CD4-positive, alpha-beta T cell treated with Interleukin-1 beta for 1 hour (primary cell): ENCODE measurements around the gene DNAJB14.

Experiments
- DNase-seq, 2 donors: peaks; one replicate each; pipeline ENCODE4 v3.0.0-alpha.2; 2020 to 2022

Gene DNAJB14

DNA sequence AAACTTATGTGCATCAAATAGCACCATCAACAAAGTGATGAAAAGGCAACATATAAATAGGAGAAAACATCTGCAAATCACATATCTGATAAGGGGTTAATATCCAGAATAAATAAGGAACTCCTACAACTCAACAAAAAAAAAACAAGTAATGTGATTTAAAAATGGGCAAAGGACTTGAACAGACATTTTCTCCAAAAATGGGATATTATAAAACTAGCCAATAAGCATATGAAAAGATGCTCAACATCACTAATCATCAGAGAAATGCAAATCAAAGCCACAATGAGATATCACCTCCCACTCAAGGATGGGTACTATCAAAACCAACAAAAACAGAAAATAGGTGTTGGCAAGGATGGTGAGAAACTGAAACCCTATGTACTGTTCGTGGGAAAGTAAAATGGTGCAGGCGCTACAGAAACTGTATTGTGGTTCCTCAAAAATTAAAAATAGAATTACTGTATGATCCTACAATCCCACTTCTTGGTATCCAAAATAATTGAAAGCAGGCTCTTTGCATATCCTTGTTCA, 2.4 kb downstream of the DNAJB14 start:
- peak in 1 of 2 donors; percentile 20 for DNase-seq

DNA sequence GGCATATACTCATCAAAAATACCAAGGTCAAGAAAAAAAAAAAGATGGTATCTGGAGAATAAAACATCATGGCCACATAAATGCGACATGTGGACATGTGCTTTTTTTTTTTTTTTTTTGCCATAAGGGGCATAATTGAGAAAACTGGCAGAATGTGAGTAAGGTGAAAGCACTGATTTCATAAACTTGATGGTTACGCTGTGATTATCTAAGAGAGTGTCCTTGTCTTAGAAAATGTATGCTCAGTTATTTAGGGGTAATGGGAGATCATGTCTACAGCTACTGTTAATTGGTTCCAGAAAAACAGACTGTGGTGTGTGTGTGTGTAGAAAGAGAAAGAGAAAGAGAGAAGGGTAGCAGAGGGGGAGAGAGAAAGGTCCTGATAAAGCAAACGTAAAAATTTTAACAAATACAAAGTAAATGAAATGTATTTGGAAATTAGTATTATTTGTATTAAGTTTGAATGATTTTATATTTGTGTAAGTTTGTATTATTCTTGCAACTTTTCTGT, 8.1 kb downstream of the DNAJB14 start:
- DNase-seq: no peak

DNA sequence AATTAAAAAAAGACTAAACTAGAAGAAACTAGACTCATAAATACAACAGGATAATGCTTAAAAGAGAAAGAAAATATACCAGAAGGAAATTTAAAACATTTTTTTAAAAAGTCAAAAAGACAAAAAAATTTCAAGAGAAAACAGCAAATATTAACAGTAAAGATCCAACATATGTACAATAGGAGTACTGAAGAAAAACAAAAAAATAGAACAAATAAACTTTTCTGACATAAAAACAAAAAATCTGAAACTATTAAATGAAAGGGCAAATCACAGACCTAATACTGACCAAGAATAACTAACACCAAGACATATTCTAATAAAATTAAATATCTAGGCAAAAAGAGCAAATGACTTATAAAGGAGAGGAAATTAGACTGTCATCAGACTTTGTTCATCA, 11.5 kb downstream of the DNAJB14 start:
- DNase-seq: no peak

DNA sequence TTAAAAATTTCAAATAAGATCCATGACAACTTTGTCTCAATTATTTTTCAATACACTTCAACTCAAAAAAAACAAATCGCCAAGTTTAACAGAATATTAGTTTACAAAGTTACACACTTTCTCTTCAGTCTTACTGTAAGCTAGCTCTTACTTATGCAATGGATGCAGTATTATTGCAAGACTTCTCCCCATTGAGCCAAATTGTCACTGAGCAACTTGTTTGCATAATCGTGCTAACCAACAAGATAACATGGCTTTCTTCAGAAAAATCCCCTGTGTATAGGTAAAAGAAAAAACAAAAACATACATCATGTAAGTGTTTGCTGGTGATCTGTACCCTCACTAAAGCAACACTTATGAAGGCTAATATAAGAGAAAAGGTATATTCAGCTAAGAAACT, 18.9 kb downstream of the DNAJB14 start:
- no peak for DNase-seq

DNA sequence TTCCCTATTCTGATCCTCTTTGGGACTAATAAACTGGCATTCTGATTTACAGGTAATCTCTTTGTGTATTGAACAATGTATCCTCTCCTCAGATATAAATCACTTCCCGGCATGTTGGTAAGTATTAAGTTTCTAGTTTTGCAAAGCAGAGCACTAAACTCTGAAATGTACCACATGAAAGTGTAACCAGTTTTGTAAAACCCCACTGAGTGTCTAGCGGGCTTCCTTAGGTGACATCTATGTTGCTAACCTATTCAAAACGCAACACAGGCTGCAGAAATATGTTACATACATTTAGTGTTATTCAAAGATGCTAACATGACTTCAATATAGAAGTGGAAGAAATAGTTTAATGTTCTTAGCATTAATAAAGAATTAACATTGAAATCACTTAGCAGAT, 25.2 kb downstream of the DNAJB14 start:
- DNase-seq: peak in 1 of 2 donors; percentile 13

DNA sequence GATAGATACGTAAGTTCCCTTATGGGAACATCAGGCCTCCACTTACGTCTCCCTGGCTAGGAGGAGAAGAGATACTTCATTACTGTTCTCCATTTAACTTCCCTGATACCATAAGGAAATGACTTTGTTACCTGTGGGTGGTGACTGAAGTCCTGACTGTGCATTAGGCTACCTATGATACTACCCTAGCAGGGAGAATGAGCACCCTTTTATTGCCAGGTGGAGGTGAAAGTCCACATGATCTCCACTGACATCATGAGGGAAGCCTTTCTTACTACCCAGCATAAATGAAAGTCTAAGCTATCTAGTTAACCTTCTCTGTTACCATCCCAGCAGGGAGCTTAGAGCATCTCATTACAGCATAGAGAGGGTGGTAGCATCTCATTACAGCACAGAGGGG, 27.8 kb downstream of the DNAJB14 start:
- no peak for DNase-seq

DNA sequence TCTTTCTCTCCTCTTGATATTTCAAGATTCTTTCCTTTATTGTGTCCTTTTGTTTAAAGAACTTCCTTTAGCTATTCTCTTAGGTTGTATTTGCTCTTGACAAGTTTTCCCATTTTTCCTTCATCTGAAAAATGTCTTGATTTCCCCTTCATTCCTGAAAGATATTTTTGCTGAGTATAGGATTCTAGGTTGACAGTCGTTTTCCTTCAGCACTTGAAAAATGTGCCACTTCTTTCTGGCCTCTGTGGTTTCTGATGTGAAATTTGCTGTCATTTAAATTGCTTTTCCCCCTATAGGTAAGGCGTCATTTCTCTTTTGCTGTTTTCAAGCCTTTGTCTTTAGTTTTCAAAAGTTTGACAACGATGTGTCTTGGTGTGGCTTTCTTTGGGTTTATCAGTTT, 28.8 kb downstream of the DNAJB14 start:
- no peak for DNase-seq

DNA sequence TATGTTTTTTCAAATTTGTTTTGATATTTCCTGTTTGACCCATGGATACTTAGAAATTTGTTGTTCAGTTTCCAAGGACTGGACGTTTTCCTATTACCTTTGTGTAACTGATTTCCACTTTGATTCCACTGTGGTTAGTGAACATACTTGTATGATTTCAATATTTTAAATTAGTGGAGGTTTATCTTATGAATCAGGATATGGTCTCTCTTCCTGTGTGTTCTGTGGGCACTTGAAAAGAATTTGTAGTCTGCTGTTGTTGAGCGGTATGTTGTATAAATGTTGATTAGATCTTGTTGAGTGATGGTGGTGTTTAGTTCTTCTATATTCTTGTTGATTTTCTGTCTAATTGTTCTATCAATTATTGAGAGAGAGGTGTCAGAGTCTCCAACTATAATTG, 31.0 kb downstream of the DNAJB14 start:
- DNase-seq: no peak

DNA sequence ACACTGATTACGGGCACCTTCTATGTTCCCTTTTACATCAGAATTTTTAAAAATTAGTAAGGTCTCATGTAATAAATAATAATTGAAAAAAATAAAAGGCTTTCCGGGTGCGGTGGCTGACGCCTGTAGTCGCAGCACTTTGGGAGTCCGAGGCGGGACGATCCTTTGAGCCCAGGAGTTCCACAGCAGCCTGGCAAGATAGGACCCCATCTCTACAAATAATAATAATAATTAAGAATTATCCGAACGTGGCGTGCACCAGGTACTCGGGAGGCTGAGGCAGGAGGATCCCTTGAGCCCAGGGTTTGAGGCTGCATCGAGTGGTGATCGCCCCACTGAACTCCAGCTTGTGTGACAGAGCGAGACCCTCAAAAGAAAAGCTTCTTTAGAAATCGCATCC, 51.4 kb downstream of the DNAJB14 start:
- no peak for DNase-seq

DNA sequence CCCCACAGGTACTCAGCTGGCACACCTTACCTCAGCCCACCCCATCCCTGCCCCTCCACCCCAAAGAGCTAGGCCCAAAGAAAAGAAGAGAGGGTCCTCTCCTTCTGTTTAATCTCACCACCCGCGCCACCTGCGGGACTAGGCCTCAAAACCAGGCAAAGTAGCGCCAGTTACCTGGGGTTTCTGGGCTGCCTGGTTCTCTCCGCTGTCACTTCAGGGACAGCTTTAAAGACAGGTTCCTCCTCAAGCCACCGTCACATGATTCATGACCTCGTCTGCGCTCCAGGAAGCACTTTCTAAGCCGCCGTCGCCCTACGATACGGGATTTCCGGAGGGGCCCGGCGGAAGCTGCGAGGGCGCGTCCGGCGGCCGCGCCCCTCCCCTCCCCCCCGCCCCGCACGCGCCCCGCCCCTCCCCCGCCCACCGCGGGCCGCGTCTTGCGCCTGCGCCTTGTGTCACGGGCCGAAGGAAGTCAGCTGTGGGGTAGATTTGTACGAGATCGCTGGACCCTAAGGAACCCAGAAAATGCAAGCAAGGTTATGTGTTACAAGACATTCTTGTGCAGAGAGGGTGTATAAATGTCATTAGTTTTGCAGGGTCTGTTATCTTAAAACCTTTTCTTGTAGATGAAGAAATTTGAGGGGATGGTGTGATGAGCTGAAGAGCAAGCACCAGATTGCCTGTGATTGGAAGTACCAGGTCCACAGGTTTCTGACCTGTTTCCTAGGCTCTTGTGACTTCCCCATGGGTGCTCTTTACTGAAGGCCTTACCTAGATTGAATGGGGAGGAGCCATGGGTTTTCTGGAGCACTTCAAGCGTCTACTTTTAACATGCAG, 52.0 kb downstream of the DNAJB14 start, which contains the start of gene LAMTOR3:
LAMTOR3 (minus strand) TSS at position 267 of the 837 bp plus-strand sequence. CDS start 464 bp downstream, outside the sequence.
- peak; percentile 93 to 94 for DNase-seq

DNA sequence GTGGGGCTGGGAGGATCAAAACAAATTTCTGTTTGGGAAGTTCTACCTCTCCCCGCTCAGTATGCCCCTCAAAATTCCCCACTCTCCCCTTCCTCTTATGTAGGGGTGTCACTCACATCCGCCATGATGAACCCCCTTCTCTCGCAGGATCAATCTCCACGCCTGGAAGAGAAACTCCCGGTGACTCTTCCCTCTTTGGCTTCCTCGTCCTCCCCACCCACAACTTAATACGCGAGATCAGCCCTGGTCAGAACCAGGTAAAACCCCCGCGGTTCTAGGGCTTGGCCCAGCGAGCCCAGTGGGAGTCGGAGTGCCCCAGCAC, 52.6 kb downstream of the DNAJB14 start:
- DNase-seq: no peak

DNA sequence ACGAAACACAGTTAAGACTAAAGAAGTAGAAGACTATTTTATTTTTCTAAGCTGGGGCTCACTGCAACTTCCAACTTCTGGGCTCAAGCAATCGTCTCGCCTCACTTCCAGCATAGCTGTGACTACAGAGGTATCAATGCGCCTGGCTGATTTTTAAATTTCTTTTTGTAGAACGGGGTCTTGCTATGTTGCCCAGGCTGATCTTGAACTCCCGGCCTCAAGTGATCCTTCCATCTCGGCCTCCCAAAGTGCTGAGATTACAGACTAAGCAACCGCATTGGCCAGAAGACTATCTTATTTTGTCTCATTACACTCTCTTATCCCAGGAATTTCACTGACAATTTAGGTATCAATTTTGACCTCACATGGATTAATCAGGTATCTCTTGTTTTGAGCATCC, 53.4 kb downstream of the DNAJB14 start:
- no peak for DNase-seq

DNA sequence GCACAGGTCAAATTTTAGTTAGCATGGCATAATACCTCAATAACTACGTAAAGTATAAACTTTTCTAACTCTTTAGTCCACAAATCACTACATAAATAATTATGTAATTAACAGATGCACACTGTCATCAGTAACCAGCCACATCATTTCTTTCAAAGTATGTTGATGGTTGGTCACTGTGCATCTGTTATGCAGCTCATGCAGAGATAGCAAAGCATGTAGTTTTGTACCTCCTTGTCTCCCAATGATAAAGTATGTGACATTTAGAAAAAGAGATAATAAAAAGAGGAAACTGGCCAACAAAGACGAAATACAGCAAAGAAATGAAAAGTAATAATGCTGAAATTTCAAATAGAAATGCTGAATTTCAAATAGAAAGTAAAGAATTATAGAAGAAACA, 55.1 kb downstream of the DNAJB14 start:
- DNase-seq: no peak

DNA sequence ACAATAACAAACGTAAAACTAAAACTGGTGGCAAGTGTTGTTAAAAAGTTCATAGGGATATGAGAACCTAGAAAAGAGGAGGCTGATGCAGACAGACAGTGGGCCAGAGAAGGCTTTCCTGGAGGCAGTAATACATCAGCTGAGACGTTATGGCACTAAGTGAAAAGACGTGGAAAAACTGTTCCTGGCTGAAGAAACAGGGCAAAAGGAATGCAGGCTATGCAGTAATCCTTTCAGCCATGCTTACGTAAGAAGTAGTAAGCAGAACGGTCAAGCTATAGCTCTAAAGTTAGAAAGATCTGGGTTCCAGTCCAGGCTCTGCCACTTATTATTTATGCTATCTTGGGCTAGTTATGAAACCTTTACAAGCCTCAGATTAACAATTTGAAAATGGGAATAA, 58.6 kb downstream of the DNAJB14 start:
- DNase-seq: no peak

DNA sequence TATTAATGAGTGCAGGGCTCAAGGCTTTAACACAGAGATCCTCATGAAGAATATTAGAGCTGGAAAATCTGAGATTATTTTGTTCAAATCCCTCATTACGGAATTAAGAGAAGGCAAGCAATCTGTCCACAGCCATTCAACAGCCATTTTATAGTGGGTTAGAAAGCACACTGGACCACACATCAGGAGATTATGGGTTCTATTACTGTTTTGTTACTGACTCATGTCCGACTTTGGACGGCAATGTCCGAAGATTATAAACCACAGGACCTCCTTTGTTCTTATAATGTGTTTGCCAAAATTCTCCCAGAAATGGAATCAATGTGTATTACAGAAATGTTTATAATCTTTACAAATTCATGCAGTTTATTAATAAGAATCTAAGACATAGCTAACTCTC, 60.3 kb downstream of the DNAJB14 start:
- DNase-seq: no peak

DNA sequence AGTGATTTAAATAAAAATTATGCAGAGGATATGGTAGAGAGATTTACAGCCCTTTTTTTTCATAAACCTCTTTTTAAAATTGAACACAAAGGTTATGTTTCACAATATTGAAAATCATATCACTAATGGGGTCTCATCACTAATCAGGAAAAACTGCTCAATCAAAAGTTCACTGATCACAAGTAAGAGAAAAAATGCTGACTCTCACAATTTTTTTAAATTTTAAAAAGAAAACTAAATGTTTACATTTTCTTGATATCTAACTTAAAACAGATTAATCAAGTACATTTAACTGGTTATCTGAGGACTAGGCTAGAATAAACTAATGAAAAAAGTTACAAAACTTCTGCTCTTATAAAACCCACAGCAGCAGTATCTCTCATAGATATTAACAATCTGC, 60.7 kb downstream of the DNAJB14 start:
- no peak for DNase-seq

DNA sequence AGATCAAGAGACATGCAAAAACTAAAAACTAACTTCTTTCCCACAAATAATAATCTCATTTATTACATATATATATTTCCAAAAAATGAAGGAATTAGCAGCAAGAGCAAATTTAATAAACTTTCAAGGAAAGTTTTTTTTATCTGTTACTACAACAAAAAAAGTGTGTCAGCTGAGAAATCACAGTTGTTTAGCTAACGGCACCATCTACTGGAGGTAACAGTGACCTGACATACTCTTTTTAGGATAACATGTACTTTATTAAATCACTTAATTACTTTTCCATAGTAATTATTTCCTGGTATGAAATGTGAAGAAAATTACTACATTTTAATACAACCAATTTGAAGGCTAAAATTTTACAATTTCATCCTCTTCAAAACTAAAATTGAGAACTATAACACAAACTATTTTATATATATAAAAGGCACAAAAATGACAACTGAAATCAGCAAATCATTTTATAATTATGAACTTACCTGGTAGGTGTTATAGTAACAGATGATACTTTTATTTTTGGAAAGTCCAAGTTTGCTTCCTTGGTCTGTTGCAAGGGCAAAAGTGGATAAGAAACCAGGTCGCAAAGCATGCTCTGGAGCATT, 61.3 kb downstream of the DNAJB14 start:
- peak in 1 of 2 donors; percentile 58 for DNase-seq

DNA sequence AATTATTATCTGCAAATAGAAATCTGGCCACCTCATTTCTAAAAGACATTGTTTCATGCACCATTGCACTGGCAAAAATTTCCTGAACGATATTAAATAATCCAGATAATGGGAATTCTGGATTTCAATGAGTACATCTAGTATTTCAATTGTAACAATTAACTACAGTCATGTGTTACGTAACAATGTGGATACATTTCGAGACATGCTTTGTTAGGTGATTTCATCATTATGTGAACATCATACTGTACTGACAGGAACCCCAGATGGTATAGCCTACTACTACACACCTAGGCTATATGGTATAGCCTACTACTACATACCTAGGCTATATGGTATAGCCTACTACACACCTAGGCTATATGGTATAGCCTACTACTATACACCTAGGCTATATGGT, 67.0 kb downstream of the DNAJB14 start:
- no peak for DNase-seq

DNA sequence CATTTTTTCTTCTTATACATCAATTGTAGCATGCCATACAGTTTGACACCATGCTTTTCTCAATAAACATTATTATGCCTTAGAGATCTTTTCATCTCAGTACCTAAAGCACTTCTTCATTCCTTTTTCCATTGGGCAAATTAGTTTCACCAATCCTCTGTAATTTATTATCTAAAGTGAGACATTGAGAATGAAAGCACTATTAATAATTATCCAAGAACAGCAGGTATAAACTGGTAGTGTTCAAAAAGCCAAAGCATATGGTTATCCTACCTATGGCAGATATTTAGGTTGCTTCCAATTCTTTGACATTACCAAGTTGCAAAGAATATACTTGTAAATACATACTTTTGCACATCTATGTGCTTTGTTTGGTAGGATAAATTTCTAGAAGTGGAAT, 67.8 kb downstream of the DNAJB14 start:
- DNase-seq: no peak

DNA sequence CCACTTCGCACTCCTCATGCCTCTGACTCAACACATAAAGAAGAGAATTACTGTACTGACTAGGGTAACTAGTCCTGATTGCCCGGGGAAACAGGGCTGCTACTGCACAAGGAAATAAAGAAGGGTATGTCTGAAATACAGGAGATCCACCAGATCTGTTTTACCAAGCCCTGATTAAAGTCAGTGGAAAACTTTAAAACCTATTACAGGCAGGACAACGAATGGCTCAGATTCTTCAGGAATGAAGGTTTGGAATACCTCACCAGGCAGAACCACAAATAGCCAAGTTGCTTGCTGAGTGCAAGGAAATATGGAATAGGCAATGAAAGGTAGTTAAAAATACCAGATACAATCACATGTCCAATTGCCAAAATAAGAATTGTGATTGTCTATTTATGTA, 69.5 kb downstream of the DNAJB14 start:
- no peak for DNase-seq

DNA sequence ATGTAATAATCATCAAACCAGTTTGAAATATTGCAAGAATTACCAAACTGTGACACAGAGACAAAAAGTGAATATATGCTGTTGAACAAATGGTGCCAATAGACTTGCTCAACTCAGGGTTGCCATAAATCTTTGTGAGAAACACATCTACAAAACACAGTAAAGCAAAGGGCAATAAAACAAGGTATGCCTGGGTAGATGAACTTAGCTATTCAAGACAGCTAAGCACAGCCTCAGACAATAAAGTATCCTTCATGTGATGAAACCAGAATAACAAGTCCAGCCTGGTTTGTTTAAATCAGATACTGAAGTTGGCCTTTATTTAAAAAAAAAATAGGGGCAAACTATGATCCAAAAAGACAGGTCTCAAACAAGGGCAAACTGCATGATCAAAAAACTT, 71.3 kb downstream of the DNAJB14 start:
- DNase-seq: no peak

DNA sequence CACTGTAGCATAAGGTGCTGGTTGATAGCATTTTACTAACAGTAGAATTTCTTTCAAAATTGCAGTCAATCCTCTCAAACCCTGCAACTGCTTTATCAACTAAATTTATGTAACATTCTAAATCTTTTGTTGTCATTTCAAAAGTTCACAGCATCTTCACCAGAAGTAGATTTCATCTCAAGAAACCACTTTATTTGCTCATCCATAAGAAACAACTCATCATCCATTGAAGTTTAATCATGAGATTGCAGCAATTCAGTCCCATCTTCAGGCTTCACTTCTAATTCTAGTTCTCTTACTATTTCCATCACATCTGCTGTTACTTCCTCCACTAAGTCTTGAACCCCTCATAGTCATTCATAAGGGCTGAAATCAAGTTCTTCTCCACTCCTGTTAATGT, 73.8 kb downstream of the DNAJB14 start:
- DNase-seq: no peak

DNA sequence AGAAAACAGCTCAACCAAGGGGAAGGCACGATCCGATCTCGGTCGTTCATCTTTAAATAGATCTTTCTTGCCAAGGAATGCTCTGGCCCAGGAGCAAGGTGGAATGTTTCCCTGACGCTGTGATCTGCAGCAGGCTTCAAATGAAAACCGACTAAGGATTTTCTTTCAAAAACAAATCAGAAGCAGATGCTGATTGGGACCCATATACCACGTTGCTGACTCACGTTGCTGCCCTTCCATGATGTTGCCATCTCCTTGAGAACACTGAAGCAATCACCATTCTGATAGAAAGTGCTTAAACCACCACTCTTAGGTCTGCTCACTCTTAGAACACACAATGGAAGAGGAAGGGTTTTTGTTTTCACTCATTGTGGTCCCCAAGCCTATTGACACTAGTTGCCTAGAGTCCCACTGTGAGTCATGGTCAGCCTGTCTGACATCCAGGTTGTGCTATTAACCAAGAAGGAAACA, 78.3 kb downstream of the DNAJB14 start:
- DNase-seq: no peak

DNA sequence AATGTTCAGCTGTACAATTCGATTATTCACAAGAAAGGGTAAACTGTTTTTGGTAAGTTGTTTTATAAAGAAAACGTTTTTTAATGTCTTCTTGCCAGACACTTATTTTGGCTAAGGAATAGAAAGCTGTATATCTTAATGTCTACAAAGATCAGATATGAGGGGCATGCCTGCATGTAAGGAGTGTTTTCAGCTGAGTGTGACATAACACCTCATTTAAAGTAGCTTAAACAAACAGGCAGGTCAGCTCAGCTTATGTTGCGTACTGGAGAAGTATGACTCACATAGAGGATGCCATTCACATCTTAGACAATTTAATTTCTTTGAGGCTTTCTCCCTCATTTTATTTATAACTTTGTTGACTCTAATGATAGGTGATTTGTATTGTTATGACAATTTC, 82.6 kb downstream of the DNAJB14 start:
- DNase-seq: no peak
